ENCODE measurements around the gene INTS1.

INTS1 gene

GRCh38 chr7:1425292-1426136 lies 78.7 kb downstream of the INTS1 start:
- TF ChIP-seq PKNOX1 (IDR thresholded peaks at IDR 0.05) (no peak), BHLHE40 (IDR thresholded peaks at IDR 0.05; ENCODE audit: borderline replicate concordance) (no peak), SP1 (IDR thresholded peaks at IDR 0.05) (no peak), TARDBP (IDR thresholded peaks at IDR 0.05) (no peak), ELF4 (IDR thresholded peaks at IDR 0.05) (no peak), CTBP1 (IDR thresholded peaks at IDR 0.05; ENCODE audit: borderline replicate concordance) (no peak), ARNT (IDR thresholded peaks at IDR 0.05) (no peak)
- POLR2A ChIA-PET = no interaction called here
- DNase-seq (ENCODE audit: extremely low spot score) = peak; percentile 66
- CTCF ChIA-PET = no interaction called here

GRCh38 chr7:1424041-1424440 lies 80.1 kb downstream of the INTS1 start:
- CTCF ChIA-PET = interaction anchor here (2.1 kb wide), 1 partner anchor 8 kb away, joined by 7 read pairs; no protein-coding TSS in a partner anchor
- DNase-seq (ENCODE audit: extremely low spot score) = no peak
- POLR2A ChIA-PET = no interaction called here
- no peak for TF ChIP-seq HDGF (IDR thresholded peaks at IDR 0.05; ENCODE audit: borderline replicate concordance)
- no peak for TF ChIP-seq SUZ12 (IDR thresholded peaks at IDR 0.05)
- TF ChIP-seq FOXA1 (IDR thresholded peaks at IDR 0.05) = no peak
- no peak for TF ChIP-seq PKNOX1 (IDR thresholded peaks at IDR 0.05)
- TF ChIP-seq BHLHE40 (IDR thresholded peaks at IDR 0.05; ENCODE audit: borderline replicate concordance) = no peak
- no peak for TF ChIP-seq TARDBP (IDR thresholded peaks at IDR 0.05)
- TF ChIP-seq FOXK2 (IDR thresholded peaks at IDR 0.05) = no peak
- TF ChIP-seq LEF1 (IDR thresholded peaks at IDR 0.05; ENCODE audit: borderline replicate concordance) = no peak

DNA sequence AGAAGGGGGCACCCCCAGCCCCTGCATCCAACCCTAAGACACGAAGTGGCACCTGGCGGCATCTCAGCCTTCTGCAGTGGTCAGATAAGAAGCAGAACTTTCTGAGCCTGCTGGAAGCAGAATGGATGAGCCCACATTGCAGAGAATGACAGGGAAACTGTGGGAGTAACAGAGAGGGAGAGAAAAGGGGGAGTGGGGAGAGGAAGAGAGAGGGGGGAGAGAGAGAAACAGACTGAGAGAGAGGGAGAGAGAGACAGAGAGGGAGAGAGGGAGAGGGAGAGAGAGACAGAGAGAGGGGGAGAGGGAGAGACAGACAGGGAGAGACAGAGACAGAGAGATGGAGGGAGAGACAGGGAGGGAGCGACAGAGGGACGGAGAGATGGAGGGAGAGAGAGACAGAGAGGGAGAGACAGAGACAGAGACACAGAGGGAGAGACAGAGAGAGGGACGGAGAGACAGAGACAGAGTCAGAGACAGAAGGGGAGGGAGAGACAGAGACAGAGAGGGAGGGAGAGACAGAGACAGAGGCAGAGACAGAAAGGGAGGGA lies 80.9 kb downstream of the INTS1 start:
- ChIA-PET POLR2A (no interaction called here), CTCF (interaction anchor here (2.1 kb wide), 1 partner anchor 9 kb away, joined by 7 read pairs; no protein-coding TSS in a partner anchor)
- TF ChIP-seq BHLHE40 (IDR thresholded peaks at IDR 0.05; ENCODE audit: borderline replicate concordance) (no peak), FOXA1 (IDR thresholded peaks at IDR 0.05) (no peak), SUZ12 (IDR thresholded peaks at IDR 0.05) (no peak), LEF1 (IDR thresholded peaks at IDR 0.05; ENCODE audit: borderline replicate concordance) (no peak), TARDBP (IDR thresholded peaks at IDR 0.05) (no peak), PKNOX1 (IDR thresholded peaks at IDR 0.05) (no peak), FOXK2 (IDR thresholded peaks at IDR 0.05) (no peak), FOXM1 (IDR thresholded peaks at IDR 0.05; ENCODE audit: borderline replicate concordance) (no peak), ELF4 (IDR thresholded peaks at IDR 0.05) (no peak), NFRKB (IDR thresholded peaks at IDR 0.05) (no peak), ZNF384 (IDR thresholded peaks at IDR 0.05) (no peak), CTBP1 (IDR thresholded peaks at IDR 0.05; ENCODE audit: borderline replicate concordance) (no peak), L3MBTL2 (conservative IDR thresholded peaks at IDR 0.05) (no peak), ARNT (IDR thresholded peaks at IDR 0.05) (no peak), HDGF (IDR thresholded peaks at IDR 0.05; ENCODE audit: borderline replicate concordance) (no peak), SP1 (IDR thresholded peaks at IDR 0.05) (no peak)
- DNase-seq (ENCODE audit: extremely low spot score) = no peak

GRCh38 chr7:1422512-1423263 lies 81.5 kb downstream of the INTS1 start:
- CTCF ChIA-PET = interaction anchor here (2.1 kb wide), 1 partner anchor 10 kb away, joined by 7 read pairs; no protein-coding TSS in a partner anchor
- TF ChIP-seq ZNF384 (IDR thresholded peaks at IDR 0.05) (no peak), FOXA1 (IDR thresholded peaks at IDR 0.05) (no peak), CTBP1 (IDR thresholded peaks at IDR 0.05; ENCODE audit: borderline replicate concordance) (no peak), SUZ12 (IDR thresholded peaks at IDR 0.05) (no peak), FOXK2 (IDR thresholded peaks at IDR 0.05) (no peak), L3MBTL2 (conservative IDR thresholded peaks at IDR 0.05) (no peak), HDGF (IDR thresholded peaks at IDR 0.05; ENCODE audit: borderline replicate concordance) (no peak), BHLHE40 (IDR thresholded peaks at IDR 0.05; ENCODE audit: borderline replicate concordance) (no peak), NFRKB (IDR thresholded peaks at IDR 0.05) (no peak), PKNOX1 (IDR thresholded peaks at IDR 0.05) (no peak), TARDBP (IDR thresholded peaks at IDR 0.05) (no peak), ARNT (IDR thresholded peaks at IDR 0.05) (no peak), ELF4 (IDR thresholded peaks at IDR 0.05) (no peak), LEF1 (IDR thresholded peaks at IDR 0.05; ENCODE audit: borderline replicate concordance) (no peak), FOXM1 (IDR thresholded peaks at IDR 0.05; ENCODE audit: borderline replicate concordance) (no peak), SP1 (IDR thresholded peaks at IDR 0.05) (no peak)
- DNase-seq (ENCODE audit: extremely low spot score) = no peak
- POLR2A ChIA-PET = no interaction called here

DNA sequence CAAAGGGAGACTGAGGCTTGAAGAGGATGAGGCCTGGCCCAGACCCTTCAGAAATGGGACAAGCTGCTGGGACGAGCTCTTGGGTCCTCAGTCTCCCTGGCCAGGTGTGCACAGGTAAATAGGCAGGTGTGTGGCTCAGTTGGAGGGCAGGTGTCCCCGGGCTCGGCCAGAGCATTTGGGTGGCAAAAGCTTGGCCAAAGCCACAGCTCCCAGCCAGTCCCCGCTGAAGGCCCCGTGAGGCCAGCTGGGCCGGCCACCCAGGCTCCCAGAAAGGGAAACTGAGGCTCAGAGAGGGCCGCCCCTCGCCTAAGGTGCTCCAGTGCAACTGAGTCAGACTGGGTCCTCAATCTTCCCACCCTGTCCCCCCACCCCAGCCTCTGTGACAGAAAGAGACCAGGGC lies 82.2 kb downstream of the INTS1 start:
- ChIA-PET CTCF (no interaction called here), POLR2A (no interaction called here)
- TF ChIP-seq FOXA1 (IDR thresholded peaks at IDR 0.05) (no peak), FOXM1 (IDR thresholded peaks at IDR 0.05; ENCODE audit: borderline replicate concordance) (no peak), ARNT (IDR thresholded peaks at IDR 0.05) (no peak), FOXK2 (IDR thresholded peaks at IDR 0.05) (no peak), ELF4 (IDR thresholded peaks at IDR 0.05) (no peak), LEF1 (IDR thresholded peaks at IDR 0.05; ENCODE audit: borderline replicate concordance) (no peak), HDGF (IDR thresholded peaks at IDR 0.05; ENCODE audit: borderline replicate concordance) (no peak), BHLHE40 (IDR thresholded peaks at IDR 0.05; ENCODE audit: borderline replicate concordance) (no peak), ZNF384 (IDR thresholded peaks at IDR 0.05) (no peak), NFRKB (IDR thresholded peaks at IDR 0.05) (no peak), PKNOX1 (IDR thresholded peaks at IDR 0.05) (no peak), SP1 (IDR thresholded peaks at IDR 0.05) (no peak), L3MBTL2 (conservative IDR thresholded peaks at IDR 0.05) (no peak), TARDBP (IDR thresholded peaks at IDR 0.05) (no peak)

More for the DNA sequence above, 82.2 kb downstream of the INTS1 start:
- no peak for DNase-seq (ENCODE audit: extremely low spot score)
